Left ventricle myocardium inferior (tissue), 1 donor: ENCODE measurements around the gene KPNA1. TPM values are rescaled to one million over a fixed set of nuclear protein-coding genes. Genes with fewer than 3 reads are reported as not detected.
"Not testable (repeated sequence)": the region's sequence is repeated elsewhere in the genome, so short reads cannot be mapped to it uniquely, and the experiment has no call there.

ENCODE experiments used
- DNase-seq: peaks from one replicate; pipeline ENCODE4 v3.0.0-alpha.2; 2020
- H3K27ac ChIP-seq: fragments of 200-600 bp; replicated peaks from 2 replicates; pipeline ENCODE4 v1.8.0; 2021
- H3K27me3 ChIP-seq: fragments of 200-600 bp; 2 replicates; pipeline ENCODE4 v1.8.0; 2021; ENCODE audit warnings: low read depth
- H3K36me3 ChIP-seq: fragments of 200-600 bp; 2 replicates; pipeline ENCODE4 v1.8.0; 2021
- H3K4me1 ChIP-seq: fragments of 200-600 bp; 2 replicates; pipeline ENCODE4 v1.8.0; 2021
- H3K4me3 ChIP-seq: fragments of 200-600 bp; 2 replicates; pipeline ENCODE4 v1.8.0; 2021; ENCODE audit warnings: mild to moderate bottlenecking, moderate library complexity
- H3K9me3 ChIP-seq: fragments of 200-600 bp; replicated peaks from 2 replicates; pipeline ENCODE4 v1.8.0; 2021
- CTCF ChIP-seq: fragments of 200-600 bp; IDR thresholded peaks from 2 replicates; pipeline ENCODE4 v1.8.0; 2021; ENCODE audit warnings: antibody characterized with exemption, mild to moderate bottlenecking, borderline replicate concordance
- intact Hi-C: fragments of 100-400 bp; cut with micrococcal nuclease; formaldehyde crosslinking; loops from one replicate; pipeline ENCODE4 v1.11.0; 2022
- total RNA-seq: library from RNA; stranded (reverse); fragmentation: NEBNext Ultra II Directional; extraction: Animal tissue kit (Norgen Biotek cat#: 25700); gene quantifications from one replicate; pipeline ENCODE4 v1.2.1, GENCODE V29; 2021
- donor health status: DM: no; HTN: yes; CAD: no; lungs with severe emphysema.

KPNA1 gene
- total RNA-seq, 1 donor from 2014 or later = 64.9 TPM

GRCh38 chr3:122457706-122458105 lies 57.0 kb downstream of the KPNA1 start:
- H3K27ac ChIP-seq = no peak overlapping the region
- H3K4me3 ChIP-seq = no peak overlapping the region
- peaks cover 64% of the 10 kb centered on the region for H3K36me3 ChIP-seq
- H3K4me1 ChIP-seq = no peaks in the 10 kb centered on the region
- no peaks in the 10 kb centered on the region for H3K9me3 ChIP-seq
- intact Hi-C loops = no loop called here
- TF ChIP-seq CTCF = no peak
- DNase-seq = no peak
- no peaks in the 10 kb centered on the region for H3K27me3 ChIP-seq

- DNase-seq = no peak
- TF ChIP-seq CTCF = no peak
- peaks cover under 1% of the 10 kb centered on the region for H3K4me1 ChIP-seq
- H3K27me3 ChIP-seq = no peaks in the 10 kb centered on the region
- no peak overlapping the region for H3K27ac ChIP-seq
- intact Hi-C loops = no loop called here
- H3K4me3 ChIP-seq = no peak overlapping the region
- no peaks in the 10 kb centered on the region for H3K9me3 ChIP-seq
- peaks cover 64% of the 10 kb centered on the region for H3K36me3 ChIP-seq
Observed at GRCh38 chr3:122456074-122456473, 58.7 kb downstream of the KPNA1 start.

GRCh38 chr3:122451371-122451770 lies 63.4 kb downstream of the KPNA1 start:
- H3K9me3 ChIP-seq = no peaks in the 10 kb centered on the region
- intact Hi-C loops = no loop called here
- peaks cover 65% of the 10 kb centered on the region for H3K36me3 ChIP-seq
- no peak for TF ChIP-seq CTCF
- no peaks in the 10 kb centered on the region for H3K27me3 ChIP-seq
- H3K4me1 ChIP-seq = peaks cover 11% of the 10 kb centered on the region
- no peak overlapping the region for H3K4me3 ChIP-seq
- DNase-seq = no peak
- no peak overlapping the region for H3K27ac ChIP-seq

- DNase-seq = not testable (repeated sequence)
- H3K36me3 ChIP-seq = peaks cover 81% of the 10 kb centered on the region
Observed at GRCh38 chr3:122448218-122448617, 66.5 kb downstream of the KPNA1 start.

GRCh38 chr3:122444491-122444887 lies 70.2 kb downstream of the KPNA1 start:
- H3K9me3 ChIP-seq, H3K27ac ChIP-seq, H3K4me3 ChIP-seq, H3K4me1 ChIP-seq, intact Hi-C loops, DNase-seq, H3K27me3 ChIP-seq: not testable (repeated sequence)
- H3K36me3 ChIP-seq = peaks cover 84% of the 10 kb centered on the region

More at GRCh38 chr3:122448218-122448617, 66.5 kb downstream of the KPNA1 start:
- H3K27me3 ChIP-seq, H3K27ac ChIP-seq, H3K4me3 ChIP-seq, H3K9me3 ChIP-seq, intact Hi-C loops: not testable (repeated sequence)
- H3K4me1 ChIP-seq = peaks cover 11% of the 10 kb centered on the region

- H3K9me3 ChIP-seq, H3K4me3 ChIP-seq, H3K27me3 ChIP-seq, H3K4me1 ChIP-seq, DNase-seq, intact Hi-C loops, H3K27ac ChIP-seq: not testable (repeated sequence)
- peaks cover 84% of the 10 kb centered on the region for H3K36me3 ChIP-seq
Observed at GRCh38 chr3:122443762-122444490, 70.8 kb downstream of the KPNA1 start.

- intact Hi-C loops = no loop called here
Observed at GRCh38 chr3:122443090-122443489, 71.6 kb downstream of the KPNA1 start.

More at GRCh38 chr3:122443090-122443489, 71.6 kb downstream of the KPNA1 start:
- peaks cover 7% of the 10 kb centered on the region for H3K4me1 ChIP-seq
- no peak overlapping the region for H3K27ac ChIP-seq
- H3K4me3 ChIP-seq = no peak overlapping the region
- peaks cover 9% of the 10 kb centered on the region for H3K9me3 ChIP-seq
- H3K27me3 ChIP-seq = no peaks in the 10 kb centered on the region
- peaks cover 82% of the 10 kb centered on the region for H3K36me3 ChIP-seq
- TF ChIP-seq CTCF = no peak
- no peak for DNase-seq
